HUES64 (cell line): ENCODE measurements around the gene FAM131B. TPM values are rescaled to one million over a fixed set of nuclear protein-coding genes. Genes with fewer than 3 reads are reported as not detected.
"Not testable (repeated sequence)": the region's sequence is repeated elsewhere in the genome, so short reads cannot be mapped to it uniquely, and the experiment has no call there.

ENCODE experiments used
- H3K27ac ChIP-seq: 2 replicates; pipeline ENCODE4 v1.7.0; 2013; ENCODE audit warnings: low read depth, low read length, inconsistent platforms
- H3K27me3 ChIP-seq: 2 replicates; pipeline ENCODE4 v1.6.1; 2013; ENCODE audit warnings: mild to moderate bottlenecking, low read length; ENCODE audit not compliant: insufficient read depth
- H3K36me3 ChIP-seq: 2 replicates; pipeline ENCODE4 v1.6.1; 2013; ENCODE audit warnings: mild to moderate bottlenecking, low read length; ENCODE audit not compliant: insufficient read depth
- H3K4me1 ChIP-seq: 2 replicates; pipeline ENCODE4 v1.6.1; 2013; ENCODE audit warnings: mild to moderate bottlenecking, low read length, moderate library complexity; ENCODE audit not compliant: insufficient read depth
- H3K4me3 ChIP-seq: 2 replicates; pipeline ENCODE4 v1.5.1; 2013; ENCODE audit warnings: mild to moderate bottlenecking, low read length, moderate library complexity
- H3K9ac ChIP-seq: 2 replicates; pipeline ENCODE4 v1.6.1; 2013; ENCODE audit warnings: mild to moderate bottlenecking, low read depth, low read length
- H3K9me3 ChIP-seq: 2 replicates; pipeline ENCODE4 v1.6.1; 2013; ENCODE audit warnings: low read depth, low read length; ENCODE audit not compliant: insufficient read depth
- WGBS: fragments of 150-250, 120-280 bp; methylation state at CpG from one replicate; pipeline ENCODE4 v1.1.7; 2013; ENCODE audit warnings: missing lambda C conversion rate; 5-methylcytosine and 5-hydroxymethylcytosine counted together
- polyA plus RNA-seq, 2 experiments: library from polyadenylated mRNA; stranded (reverse); fragments of 50-300 nt; gene quantifications; one replicate each; pipeline ENCODE4 v1.2.3, GENCODE V29; 2013

Gene FAM131B
- polyA plus RNA-seq (2013, experiment 1 of 2): 14.9 TPM
- polyA plus RNA-seq (2013, experiment 2 of 2): 16.0 TPM

DNA sequence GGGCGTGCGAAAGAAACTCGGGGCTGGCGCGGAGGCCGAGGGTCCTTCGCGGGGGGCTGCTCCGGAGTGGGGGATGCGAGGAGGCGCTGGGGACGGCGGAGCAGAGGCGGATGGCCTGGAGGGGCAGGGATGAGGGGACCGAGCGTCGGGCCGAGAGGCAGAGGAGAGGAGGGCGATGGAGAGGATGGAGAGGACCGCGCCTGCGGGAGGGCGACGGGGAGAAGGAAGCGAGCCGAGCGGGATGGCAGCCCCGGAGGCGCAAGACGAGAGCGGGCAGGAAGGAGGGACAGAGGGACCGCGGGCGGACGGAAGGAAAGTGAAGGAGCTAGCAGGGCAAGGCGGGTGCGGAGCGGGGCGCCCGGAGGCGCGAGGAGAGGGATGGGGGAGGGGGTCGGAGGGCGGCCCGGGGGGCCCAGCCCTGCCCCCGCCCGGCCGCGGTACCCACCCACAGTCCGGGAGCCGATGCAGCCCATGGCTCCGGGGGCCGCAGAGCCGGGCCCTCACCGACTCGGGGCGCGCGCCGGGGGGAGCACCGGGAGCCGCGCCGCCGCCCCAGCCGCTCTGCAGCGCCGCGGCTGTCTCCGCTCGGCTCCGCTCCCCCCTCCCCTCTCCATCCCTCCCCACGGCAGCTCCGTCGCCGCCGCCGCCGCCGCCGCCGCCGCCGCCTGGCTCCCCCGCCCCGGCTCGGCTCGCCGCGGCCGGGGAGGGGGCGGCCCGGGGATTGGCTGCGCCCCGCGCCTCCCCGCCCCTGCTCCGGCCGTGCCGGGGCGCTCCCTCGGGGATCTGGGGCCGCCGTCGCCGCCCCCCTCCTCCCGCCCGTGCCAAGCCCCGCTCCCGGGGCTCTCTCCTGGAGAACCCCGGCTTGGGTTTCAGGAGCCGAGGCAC lies at the start of gene FAM131B:
Gene FAM131B, minus strand, starts transcription at position 583 of the 885 bp plus-strand sequence. Its CDS starts 110 bp downstream, at position 473.
- Histone ChIP-seq H3K27ac (no peak within 1 kb of the TSS; the same call in 1 of the 2 replicates), H3K27me3 (peaks cover 33% of the 10 kb centered on the region)

DNA sequence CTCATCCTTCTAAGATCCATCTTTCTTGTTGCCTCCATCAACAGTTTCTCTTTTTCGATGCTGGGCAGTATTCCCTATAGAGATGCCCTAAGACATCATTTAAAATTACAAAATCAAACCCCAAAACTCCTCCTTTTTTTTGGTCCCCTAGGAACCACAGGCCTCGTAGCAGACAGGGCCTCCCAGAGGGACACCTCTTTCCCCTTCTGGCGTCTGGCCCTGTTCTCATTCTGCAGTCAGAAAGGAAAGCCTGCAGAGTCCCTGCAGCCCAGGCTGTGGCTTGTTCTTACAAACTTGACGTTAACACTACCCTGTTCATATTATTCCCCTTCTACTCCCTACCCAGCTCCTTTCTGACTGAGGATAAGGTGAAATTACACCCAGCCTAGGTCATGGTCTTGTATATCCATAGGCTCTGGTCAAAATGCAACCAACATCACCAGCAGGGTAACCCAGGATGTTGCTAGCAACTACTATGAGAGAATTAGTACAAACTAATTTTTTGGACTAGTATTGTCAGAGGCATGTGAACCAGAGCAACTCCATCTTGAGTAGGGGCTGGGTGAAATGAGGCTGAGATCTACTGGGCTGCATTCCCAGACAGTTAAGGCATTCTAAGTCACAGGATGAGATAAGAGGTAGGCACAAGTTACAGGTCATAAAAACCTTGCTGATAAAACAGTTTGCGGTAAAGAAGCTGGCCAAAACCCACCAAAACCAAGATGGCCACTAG lies 49.6 kb upstream of the FAM131B start:
- Histone ChIP-seq H3K4me3 (no peak overlapping the region), H3K9ac (no peak overlapping the region), H3K27me3 (no peaks in the 10 kb centered on the region), H3K27ac (no peak overlapping the region), H3K4me1 (peaks cover 51% of the 10 kb centered on the region), H3K9me3 (no peaks in the 10 kb centered on the region), H3K36me3 (no peaks in the 10 kb centered on the region)
- 88% methylated on average over 5 of the region's 5 CpGs for WGBS

More for the DNA sequence above, at the start of gene FAM131B:
- WGBS: under 1% methylated on average over 112 of the region's 112 CpGs
- Histone ChIP-seq H3K4me1 (peaks cover 20% of the 10 kb centered on the region), H3K9ac (peak within 1 kb of the TSS; percentile 30), H3K36me3 (peaks cover 25% of the 10 kb centered on the region), H3K9me3 (no peaks in the 10 kb centered on the region), H3K4me3 (peak within 1 kb of the TSS; percentile 76)

DNA sequence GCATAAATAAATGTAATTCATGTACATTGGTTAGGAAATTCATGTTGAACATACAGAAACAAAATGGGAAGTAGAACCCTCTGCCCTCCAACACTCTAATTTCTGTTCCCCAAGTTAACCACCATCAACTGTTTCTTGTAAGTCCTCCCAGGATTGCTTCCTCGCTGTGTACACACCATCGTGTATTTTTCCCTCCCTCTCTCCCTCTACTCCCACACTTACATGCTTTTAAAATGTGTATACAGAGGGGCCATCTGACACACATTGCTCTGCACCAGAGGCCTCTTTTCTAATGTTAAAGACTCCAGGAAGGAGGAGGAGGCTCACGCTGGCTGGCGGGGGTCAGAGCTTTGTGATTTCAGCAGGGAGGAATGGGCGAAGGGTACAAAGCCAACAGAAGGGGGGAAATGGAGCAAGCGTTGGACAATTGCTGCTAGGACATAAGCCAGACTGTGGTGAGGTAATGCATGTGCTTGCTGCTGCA lies 48.0 kb upstream of the FAM131B start:
- Histone ChIP-seq H3K27me3 (no peaks in the 10 kb centered on the region), H3K9ac (peak overlapping the region; percentile 31), H3K9me3 (no peaks in the 10 kb centered on the region), H3K27ac (peak overlapping the region; percentile 74), H3K4me3 (0 out of 2 replicates have a peak overlapping the region, but pooled peaks have one; percentile 5), H3K36me3 (0 out of 2 replicates have a peak, but pooled peaks cover 5% of the 10 kb centered on the region), H3K4me1 (peaks cover 62% of the 10 kb centered on the region)
- 8% methylated on average over 6 of the region's 6 CpGs for WGBS

DNA sequence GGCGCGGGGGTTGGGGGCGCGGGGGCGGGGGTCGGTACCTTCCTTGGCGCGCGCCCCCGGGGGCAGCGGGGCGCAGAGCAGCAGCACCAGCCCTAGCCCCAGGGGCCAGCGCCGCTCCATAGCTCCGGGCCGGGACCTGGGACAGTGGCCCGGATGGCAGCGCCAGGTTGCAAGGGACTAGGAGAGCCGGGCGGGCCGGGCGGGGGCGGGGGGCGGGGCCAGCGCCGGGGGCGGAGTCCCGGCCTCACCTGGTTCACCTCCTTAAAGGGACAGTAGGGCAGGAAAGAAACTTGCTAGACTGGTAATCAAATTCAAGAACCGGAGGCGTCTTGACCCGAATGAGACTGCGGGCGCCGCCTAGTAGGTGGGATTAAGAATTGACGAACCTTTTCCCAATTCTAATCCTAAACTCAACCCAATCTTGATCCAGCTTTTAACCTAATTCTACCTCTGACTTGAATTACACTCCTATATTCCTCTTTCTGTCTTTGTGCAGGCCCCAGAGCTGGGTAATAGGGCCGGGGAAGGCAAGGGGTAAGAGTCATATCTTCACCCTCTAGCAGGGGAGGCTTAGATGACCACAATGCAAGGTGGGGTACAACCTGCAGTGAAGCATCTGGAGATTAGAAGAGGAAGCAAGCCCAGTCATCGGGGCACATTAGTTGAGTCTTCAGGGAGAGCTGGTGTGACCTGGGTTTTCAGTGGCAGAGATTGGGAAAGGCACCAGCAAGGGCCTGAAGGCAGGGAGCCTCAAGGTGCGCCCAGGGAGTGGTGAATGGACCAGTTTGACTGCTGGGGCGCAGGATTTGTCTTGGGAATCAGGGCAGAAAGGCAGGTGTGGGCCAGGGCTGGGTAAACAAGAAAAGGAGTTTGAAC lies 46.4 kb upstream of the FAM131B start, which contains the start of gene EPHA1:
Gene EPHA1, minus strand, starts transcription at position 171 of the 876 bp plus-strand sequence. Its CDS starts 51 bp downstream, at position 120.
- Histone ChIP-seq H3K27me3 (no peaks in the 10 kb centered on the region), H3K9ac (peak within 1 kb of the TSS; percentile 82), H3K36me3 (peaks cover 15% of the 10 kb centered on the region), H3K4me3 (peak within 1 kb of the TSS; percentile 79), H3K9me3 (no peaks in the 10 kb centered on the region), H3K4me1 (peaks cover 69% of the 10 kb centered on the region), H3K27ac (peak within 1 kb of the TSS; percentile 74)
- 6% methylated on average over 39 of the region's 39 CpGs for WGBS

DNA sequence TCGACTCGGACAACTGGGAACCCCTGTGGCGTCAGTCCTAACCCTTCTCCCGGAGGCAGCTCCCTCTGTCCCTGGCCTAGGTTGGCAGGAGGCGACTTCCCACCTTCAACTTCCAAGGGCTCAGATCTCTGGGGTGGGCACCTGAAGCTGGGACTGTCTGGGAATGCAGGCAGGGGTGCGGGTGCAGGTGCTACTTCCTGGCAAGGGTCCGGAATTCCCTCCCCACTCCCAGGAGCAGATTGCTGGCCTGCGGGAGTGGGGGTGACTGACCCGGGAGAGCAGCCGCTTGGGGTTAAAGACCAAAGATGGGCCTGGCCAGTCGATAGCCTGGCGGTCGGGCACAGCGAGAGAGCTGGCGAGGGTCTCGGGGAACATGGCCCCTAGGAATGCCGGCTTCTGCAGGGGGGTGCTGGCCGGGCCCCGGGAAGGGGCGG lies 45.8 kb upstream of the FAM131B start:
- Histone ChIP-seq H3K4me1 (peaks cover 66% of the 10 kb centered on the region), H3K4me3 (peak overlapping the region; percentile 79), H3K36me3 (peaks cover 18% of the 10 kb centered on the region), H3K9ac (peak overlapping the region; percentile 82), H3K9me3 (no peaks in the 10 kb centered on the region), H3K27me3 (no peaks in the 10 kb centered on the region), H3K27ac (peak overlapping the region; percentile 74)
- WGBS: under 1% methylated on average over 20 of the region's 20 CpGs

DNA sequence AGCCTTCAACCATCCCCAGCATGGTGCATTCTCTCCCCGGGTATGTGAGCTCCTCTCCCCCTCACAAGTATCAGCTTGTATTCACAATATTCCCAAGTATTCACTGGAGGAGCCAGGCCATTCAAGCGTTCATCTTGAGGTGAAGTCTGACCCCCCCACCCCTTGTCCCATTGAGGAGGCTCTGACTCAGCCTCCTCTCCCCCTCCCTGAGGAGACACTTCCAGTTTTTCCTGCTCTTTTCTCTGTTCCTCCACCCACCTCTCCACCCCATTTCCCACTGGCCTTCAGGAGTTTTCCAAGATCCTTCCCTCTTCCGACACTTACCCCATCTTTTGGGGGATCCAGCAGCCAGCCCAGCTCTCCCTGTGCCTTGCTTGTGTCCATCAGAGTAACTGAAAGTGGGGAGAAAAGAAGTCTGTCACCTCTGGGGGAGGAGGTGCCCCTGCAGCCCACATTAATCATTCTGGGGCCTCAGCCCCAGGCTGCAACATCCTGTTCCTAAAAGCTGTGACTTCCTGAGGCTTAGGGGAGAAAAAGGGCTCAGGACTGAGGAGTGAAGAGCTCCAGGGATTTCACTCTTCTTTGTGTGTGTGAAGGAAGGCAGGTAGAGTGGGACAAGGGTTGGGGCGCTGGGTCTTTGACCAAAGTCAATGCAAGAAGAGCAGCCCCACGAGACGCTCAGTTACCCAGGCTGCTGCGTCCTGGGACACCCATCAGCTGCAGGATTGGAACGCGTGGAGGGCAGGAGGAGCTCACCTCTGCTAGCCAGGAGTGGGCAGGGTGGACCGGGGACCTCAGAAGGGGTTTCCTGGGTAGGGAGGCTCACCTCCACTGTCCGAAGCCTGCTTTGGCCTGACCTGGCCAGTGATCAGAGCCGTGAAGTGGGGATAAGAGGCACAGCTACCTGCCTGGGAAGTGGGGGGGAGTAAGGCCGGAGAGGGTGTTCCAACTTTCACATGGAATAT lies 45.1 kb upstream of the FAM131B start:
- H3K4me3 ChIP-seq: peak overlapping the region; percentile 79
- peak overlapping the region; percentile 74 for H3K27ac ChIP-seq
- peaks cover 22% of the 10 kb centered on the region for H3K36me3 ChIP-seq
- H3K4me1 ChIP-seq: peaks cover 59% of the 10 kb centered on the region
- no peaks in the 10 kb centered on the region for H3K9me3 ChIP-seq
- WGBS: 10% methylated on average over 13 of the region's 13 CpGs
- H3K27me3 ChIP-seq: no peaks in the 10 kb centered on the region
- H3K9ac ChIP-seq: peak overlapping the region; percentile 82

DNA sequence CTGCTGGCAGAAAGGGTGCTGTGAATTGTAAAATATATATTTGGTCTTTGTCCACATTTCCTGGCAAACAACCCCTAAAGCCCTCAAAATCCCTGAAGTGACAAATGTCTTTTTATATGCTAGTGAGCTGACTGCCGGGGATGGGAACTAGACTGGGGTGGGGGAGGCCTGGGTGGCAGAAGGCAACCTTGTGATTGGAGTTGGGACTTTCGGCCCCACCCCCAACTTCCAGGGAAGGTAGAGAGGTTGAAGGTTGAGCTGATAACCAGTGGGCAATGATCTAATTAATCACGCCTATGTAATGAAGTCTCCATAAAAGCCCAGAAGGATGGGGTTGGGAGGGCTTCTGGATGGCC lies 43.5 kb upstream of the FAM131B start:
- WGBS: 20% methylated on average over 3 of the region's 3 CpGs
- Histone ChIP-seq H3K4me3 (peak overlapping the region; percentile 79), H3K27me3 (no peaks in the 10 kb centered on the region), H3K9ac (no peak overlapping the region), H3K4me1 (peaks cover 44% of the 10 kb centered on the region), H3K27ac (peak overlapping the region; percentile 40; the same call in 1 of the 2 replicates), H3K9me3 (no peaks in the 10 kb centered on the region), H3K36me3 (peaks cover 38% of the 10 kb centered on the region)

DNA sequence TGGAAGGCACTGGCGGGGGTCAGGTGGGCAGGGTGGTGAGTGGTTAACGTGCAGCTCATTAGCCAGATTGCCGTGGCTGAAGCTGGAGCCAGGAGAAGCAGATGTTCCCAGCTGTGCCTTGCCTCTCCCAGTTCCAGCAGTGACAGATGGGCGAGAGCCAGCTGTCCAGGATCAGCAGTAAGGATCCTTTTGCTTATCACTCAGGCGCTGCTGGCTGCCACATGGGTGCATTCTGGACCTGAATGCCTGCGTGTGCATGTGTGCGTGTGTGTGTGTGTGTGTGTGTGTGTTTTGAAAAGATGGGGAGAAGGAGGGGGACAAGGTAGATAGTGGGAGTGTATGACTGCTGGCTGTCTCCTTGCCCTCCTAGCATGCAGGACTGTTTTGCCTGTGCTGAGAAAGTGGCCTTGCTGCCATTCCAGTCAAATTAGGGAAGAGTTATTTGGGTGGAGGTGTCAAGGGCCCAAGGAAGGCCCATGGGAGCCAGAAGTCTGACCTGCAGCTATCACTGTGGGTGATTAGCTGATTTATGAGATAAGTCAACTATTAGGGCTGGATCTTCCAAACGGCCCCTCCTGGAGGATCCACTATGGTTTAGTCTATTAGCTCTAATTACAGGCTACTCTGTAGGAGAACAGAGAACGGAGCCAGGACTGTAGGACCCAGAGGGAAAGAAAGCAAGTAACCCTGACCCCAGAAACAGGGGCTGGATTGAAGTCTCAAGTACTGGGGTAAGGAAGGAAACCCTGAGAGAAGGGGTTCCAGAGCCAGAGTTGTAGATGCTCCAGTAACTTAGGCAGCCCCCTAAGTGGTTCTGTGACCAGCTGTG lies 42.9 kb upstream of the FAM131B start:
- H3K9me3 ChIP-seq: no peaks in the 10 kb centered on the region
- WGBS: 69% methylated on average over 9 of the region's 9 CpGs
- peaks cover 41% of the 10 kb centered on the region for H3K4me1 ChIP-seq
- peak overlapping the region; percentile 40; the same call in 1 of the 2 replicates for H3K27ac ChIP-seq
- H3K36me3 ChIP-seq: peaks cover 44% of the 10 kb centered on the region
- no peak overlapping the region for H3K9ac ChIP-seq
- H3K4me3 ChIP-seq: peak overlapping the region; percentile 25
- H3K27me3 ChIP-seq: no peaks in the 10 kb centered on the region

DNA sequence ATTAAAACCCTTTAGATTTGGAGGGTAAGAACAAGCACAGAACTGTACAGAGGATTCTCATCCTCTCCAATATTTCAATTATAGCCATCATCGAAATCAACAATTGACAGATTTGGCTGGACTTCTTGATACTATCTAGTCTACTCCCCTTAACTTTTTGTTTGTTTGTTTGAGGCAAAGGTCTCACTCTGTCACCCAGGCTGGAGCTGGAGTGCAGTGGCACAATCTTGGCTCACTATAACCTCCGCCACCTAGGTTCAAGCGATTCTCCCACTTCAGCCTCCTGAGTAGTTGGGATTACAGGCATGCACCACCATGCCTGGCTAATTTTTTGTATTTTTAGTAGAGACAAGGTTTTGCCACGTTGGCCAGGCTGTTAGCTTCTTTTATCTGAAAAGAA lies 39.7 kb upstream of the FAM131B start:
- H3K4me1 ChIP-seq: peaks cover 24% of the 10 kb centered on the region
- not testable (repeated sequence) for H3K9ac ChIP-seq, H3K27me3 ChIP-seq, H3K9me3 ChIP-seq, H3K4me3 ChIP-seq, H3K27ac ChIP-seq
- over 99% methylated on average over 4 of the region's 4 CpGs for WGBS
- peaks cover 75% of the 10 kb centered on the region for H3K36me3 ChIP-seq
